GM10266 (cell line): Measurements from ENCODE around the gene MYOM3.

Source experiments
- DNase-seq: peaks from one replicate; pipeline ENCODE4 v3.0.0; 2012; ENCODE audit errors: extremely low spot score
- TF ChIP-seq, protein P1 (sequence below): IDR thresholded peaks from 2 replicates; pipeline ENCODE4 v1.5.1; 2012; ENCODE audit warnings: mild to moderate bottlenecking, low read depth; ENCODE audit not compliant: control insufficient read depth, insufficient read depth; ENCODE audit errors: missing control alignments

MYOM3 gene

DNA sequence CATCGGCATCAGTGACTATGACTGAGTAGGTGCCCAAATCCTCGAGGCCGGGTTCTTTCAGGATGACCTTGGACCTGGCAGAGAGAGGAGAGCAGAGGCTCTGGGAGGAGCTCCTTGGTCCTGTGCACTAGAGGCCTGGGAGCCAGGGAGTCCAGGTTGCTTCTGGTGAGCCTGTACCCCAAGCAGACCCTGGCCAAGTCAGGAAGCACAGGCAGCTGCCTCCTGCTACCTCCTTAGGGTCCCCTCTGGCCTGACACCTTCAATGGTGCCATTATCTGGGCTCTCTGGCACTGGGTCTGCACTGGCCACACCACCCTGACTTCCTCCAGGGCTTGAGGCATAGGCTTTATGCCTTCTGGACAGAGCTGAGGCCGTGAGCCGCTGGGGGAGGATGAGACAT, 37.7 kb downstream of the MYOM3 start:
- TF ChIP-seq, protein P1, sequence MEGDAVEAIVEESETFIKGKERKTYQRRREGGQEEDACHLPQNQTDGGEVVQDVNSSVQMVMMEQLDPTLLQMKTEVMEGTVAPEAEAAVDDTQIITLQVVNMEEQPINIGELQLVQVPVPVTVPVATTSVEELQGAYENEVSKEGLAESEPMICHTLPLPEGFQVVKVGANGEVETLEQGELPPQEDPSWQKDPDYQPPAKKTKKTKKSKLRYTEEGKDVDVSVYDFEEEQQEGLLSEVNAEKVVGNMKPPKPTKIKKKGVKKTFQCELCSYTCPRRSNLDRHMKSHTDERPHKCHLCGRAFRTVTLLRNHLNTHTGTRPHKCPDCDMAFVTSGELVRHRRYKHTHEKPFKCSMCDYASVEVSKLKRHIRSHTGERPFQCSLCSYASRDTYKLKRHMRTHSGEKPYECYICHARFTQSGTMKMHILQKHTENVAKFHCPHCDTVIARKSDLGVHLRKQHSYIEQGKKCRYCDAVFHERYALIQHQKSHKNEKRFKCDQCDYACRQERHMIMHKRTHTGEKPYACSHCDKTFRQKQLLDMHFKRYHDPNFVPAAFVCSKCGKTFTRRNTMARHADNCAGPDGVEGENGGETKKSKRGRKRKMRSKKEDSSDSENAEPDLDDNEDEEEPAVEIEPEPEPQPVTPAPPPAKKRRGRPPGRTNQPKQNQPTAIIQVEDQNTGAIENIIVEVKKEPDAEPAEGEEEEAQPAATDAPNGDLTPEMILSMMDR, result no peak
- no peak for DNase-seq

DNA sequence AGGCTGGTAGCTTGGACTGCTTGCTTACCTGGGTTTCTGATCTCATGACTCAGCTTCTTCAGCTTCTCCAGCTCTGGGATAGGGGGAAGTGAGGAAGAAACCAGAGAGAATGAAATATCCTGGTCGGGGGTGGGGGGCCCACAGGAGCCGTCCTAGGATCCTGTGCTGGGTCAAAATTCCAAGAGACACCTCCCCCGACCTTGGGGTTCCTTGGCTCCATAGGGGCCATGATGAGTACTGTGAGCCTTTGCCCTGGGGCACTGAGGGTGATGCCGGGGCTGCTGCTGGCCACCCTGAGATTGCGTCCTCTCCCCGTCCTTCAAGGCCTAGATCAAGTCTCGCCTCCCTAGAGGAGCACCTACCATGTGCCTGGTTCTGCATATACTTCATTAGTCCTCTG, 40.0 kb downstream of the MYOM3 start:
- TF ChIP-seq, protein P1, result no peak
- DNase-seq, result no peak

DNA sequence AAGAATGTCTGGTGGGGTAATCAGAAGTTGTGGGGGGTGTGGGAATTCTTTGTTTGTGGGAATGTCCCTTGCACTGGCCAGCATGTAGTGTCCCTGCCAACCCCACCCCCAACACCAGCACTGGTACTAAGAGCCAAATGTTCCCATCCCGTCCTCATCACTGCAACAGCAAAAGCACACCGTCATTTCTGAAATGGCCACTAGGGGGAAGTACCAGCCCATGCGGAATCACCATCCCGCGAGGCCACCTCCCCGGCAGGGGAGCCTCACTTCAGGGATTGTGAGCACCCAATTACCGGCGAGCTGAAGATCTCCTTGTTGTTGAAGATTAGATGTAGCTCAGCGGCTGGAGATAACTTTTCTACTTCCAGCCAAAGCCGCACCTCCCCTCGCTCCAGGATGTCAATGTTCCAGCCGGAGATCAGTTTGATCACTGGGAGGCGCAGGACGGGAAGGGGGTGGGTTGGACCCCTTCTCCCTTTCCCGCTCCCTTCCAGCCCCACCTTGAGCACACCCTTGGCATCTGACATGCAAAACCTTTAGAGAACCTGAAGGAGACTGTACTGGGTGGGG, 41.0 kb downstream of the MYOM3 start:
- DNase-seq, result peak; percentile 86
- TF ChIP-seq, protein P1, result peak; percentile 89

DNA sequence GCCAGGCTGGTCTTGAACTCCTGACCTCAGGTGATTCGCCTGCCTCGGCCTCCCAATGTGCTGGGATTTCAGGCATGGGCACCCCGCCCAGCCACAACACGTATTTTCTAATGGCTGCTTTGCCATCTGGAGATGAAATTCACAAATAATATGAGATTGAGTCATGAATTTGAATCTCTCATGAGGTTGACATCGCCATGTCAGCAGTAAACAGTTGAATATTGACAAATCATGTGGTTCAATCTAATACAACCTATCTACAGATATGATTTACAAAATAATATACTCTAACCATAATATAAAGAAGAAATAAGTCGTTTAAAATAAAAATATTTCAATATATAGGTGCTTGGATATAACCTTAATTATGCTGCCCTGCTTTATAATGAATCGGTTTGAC, 42.1 kb downstream of the MYOM3 start:
- TF ChIP-seq, protein P1, result no peak
- no peak for DNase-seq

DNA sequence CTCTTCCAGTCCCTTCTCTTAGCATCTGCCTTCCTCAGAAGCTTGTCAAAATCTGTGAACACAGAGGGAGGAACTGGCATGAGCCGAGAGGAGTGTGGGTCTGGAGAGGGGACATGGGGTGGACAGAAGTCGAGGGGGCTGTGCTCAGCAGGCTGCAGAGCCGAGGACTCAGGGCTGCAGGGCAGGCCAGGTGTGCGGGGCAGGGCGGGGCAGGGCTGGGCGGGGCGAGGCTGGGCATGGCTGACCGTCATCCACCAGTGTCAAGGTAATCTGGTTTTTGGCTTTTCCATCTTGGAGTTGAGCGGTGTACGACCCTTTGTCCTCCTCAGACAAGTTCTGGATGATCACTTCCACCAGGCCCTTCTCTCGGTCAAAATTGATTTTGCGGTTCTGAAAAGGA, 44.0 kb downstream of the MYOM3 start:
- DNase-seq, result no peak
- TF ChIP-seq, protein P1, result no peak

DNA sequence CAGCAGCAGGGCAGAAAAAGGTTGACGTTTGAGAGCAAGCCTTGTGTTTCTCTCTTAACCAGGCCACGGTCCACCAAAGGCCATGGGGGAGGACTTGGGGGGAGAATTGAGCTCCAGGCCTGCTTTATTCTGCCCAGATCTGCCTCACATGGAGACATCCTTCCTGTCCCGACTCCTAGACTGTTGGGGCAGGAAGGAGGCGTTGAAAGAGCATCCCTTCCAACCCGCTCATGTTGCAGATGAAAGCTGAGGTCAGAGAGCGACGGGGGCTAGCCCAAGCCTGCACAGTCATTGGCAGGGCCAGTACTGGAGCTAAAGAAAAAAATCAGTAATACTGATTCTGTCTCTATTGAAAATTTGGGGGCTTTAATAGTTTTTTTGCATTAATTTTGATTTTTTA, 46.6 kb downstream of the MYOM3 start:
- TF ChIP-seq, protein P1, result no peak
- DNase-seq, result no peak

DNA sequence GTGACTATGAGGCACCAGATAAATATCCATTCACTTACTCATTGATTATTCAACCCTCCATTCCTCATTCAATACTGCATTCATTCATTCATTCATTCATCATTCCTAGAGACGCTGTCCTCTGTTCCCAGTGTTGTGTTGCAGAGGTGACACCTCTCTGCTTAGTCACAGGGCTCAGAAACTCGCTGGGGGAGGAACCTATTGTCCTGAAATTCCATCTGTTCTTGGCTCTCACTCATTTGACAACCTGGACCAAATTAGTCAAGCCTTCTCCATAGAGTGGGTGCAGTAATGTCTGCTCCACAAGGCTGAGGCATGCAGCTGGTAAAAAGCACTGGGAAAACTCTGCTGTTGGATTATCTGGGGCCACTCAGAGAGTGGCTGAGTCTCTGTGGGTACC, 49.7 kb downstream of the MYOM3 start:
- DNase-seq, result no peak
- TF ChIP-seq, protein P1, result no peak
